H1 (cell line): ENCODE measurements around the gene HOXB5. TPM values are rescaled to one million over a fixed set of nuclear protein-coding genes. Genes with fewer than 3 reads are reported as not detected.
A peak's percentile ranks its signal among the peaks of the same experiment; 100 is the strongest.

ENCODE experiments used
- CTCF ChIA-PET: fragments of 300-600 bp; sonication (Branson Sonifier 250); formaldehyde crosslinking; loops from one replicate; lab custom pipeline; 2021; ENCODE audit not compliant: partially characterized antibody; lab: Charles Lee
- POLR2A ChIA-PET: fragments of 300-600 bp; sonication (Branson Sonifier 250); formaldehyde crosslinking; loops from one replicate; lab custom pipeline; 2021; ENCODE audit warnings: inconsistent platforms; ENCODE audit not compliant: partially characterized antibody; lab: Charles Lee
- DNase-seq, 2 experiments: peaks; one replicate each; pipeline versions ENCODE4 v3.0.0 to v3.0.0-alpha.2; 2010 to 2022; ENCODE audit warnings: low spot score in 2 of 2, low read depth in 1 of 2, mixed read lengths in 1 of 2
- FAIRE-seq: peaks from 2 replicates; lab custom pipeline; 2011; peaks lifted over from hg19 to GRCh38; lab: Jason Lieb, UNC
- H2AFZ ChIP-seq: 2 replicates; pipeline ENCODE4 v1.8.1; 2012; ENCODE audit warnings: low read length, inconsistent platforms
- H2AK5ac ChIP-seq: 2 replicates; pipeline ENCODE4 v1.6.1; 2013; ENCODE audit warnings: low read depth, low read length
- H2BK120ac ChIP-seq: replicated peaks from 2 replicates; pipeline ENCODE3; 2013; ENCODE audit warnings: low read depth, low read length, inconsistent platforms
- H2BK12ac ChIP-seq: 2 replicates; pipeline ENCODE4 v1.6.1; 2013; ENCODE audit warnings: low read depth, low read length
- H2BK15ac ChIP-seq: 2 replicates; pipeline ENCODE4 v1.6.1; 2013; ENCODE audit warnings: low read length
- H2BK20ac ChIP-seq: 2 replicates; pipeline ENCODE4 v1.6.1; 2013; ENCODE audit warnings: low read length
- H2BK5ac ChIP-seq: 2 replicates; pipeline ENCODE4 v1.6.1; 2013; ENCODE audit warnings: low read depth, low read length
- H3K14ac ChIP-seq: 2 replicates; pipeline ENCODE4 v1.6.1; 2013; ENCODE audit warnings: inconsistent platforms; ENCODE audit not compliant: insufficient read length
- H3K18ac ChIP-seq: 2 replicates; pipeline ENCODE4 v1.6.1; 2013; ENCODE audit warnings: low read length; ENCODE audit errors: extremely low read depth
- H3K23ac ChIP-seq: 2 replicates; pipeline ENCODE4 v1.6.1; 2013; ENCODE audit warnings: inconsistent platforms; ENCODE audit not compliant: insufficient read length
- H3K23me2 ChIP-seq: 2 replicates; pipeline ENCODE4 v1.6.1; 2013; ENCODE audit warnings: low read depth, low read length
- H3K27ac ChIP-seq: 2 replicates; pipeline ENCODE4 v1.6.1; 2011; ENCODE audit warnings: low read depth, low read length, inconsistent platforms
- H3K27me3 ChIP-seq, 4 experiments: replicated peaks in 1 of 4; 1 replicate in 1 of 4; 2 replicates in 3 of 4; pipeline versions ENCODE4 v1.6.1 to v1.8.1; 2011 to 2013; ENCODE audit warnings: low read length in 3 of 4, mild to moderate bottlenecking in 3 of 4, inconsistent platforms in 2 of 4, mixed read lengths in 2 of 4, moderate library complexity in 1 of 4; ENCODE audit not compliant: control insufficient read depth in 3 of 4, insufficient read depth in 3 of 4; ENCODE audit errors: extremely low read depth in 1 of 4
- H3K36me3 ChIP-seq, 4 experiments: 2 replicates each; pipeline versions ENCODE4 v1.6.1 to v1.8.1; 2011 to 2013; ENCODE audit warnings: mild to moderate bottlenecking in 4 of 4, low read length in 3 of 4, moderate library complexity in 2 of 4, control low read depth in 1 of 4, inconsistent platforms in 1 of 4; ENCODE audit not compliant: insufficient read depth in 4 of 4, control insufficient read depth in 2 of 4
- H3K4ac ChIP-seq: replicated peaks from 2 replicates; pipeline ENCODE3; 2013; ENCODE audit warnings: low read length, low read depth, mixed read lengths, inconsistent platforms; ENCODE audit not compliant: insufficient read length
- H3K4me1 ChIP-seq, 4 experiments: replicated peaks in 1 of 4; 1 replicate in 1 of 4; 2 replicates in 3 of 4; pipeline versions ENCODE4 v1.6.1 to v1.8.1; 2011 to 2013; ENCODE audit warnings: low read length in 3 of 4, inconsistent platforms in 2 of 4, mixed read lengths in 1 of 4; ENCODE audit not compliant: insufficient read depth in 4 of 4, control insufficient read depth in 3 of 4
- H3K4me2 ChIP-seq, 2 experiments: 2 replicates each; pipeline versions ENCODE4 v1.6.1 to v1.8.1; 2011 to 2013; ENCODE audit warnings: low read depth in 2 of 2, low read length in 2 of 2, control low read depth in 1 of 2, inconsistent platforms in 1 of 2, mild to moderate bottlenecking in 1 of 2; ENCODE audit not compliant: insufficient read depth in 1 of 2
- H3K4me3 ChIP-seq, 4 experiments: fragments of 200-600, 300-600 bp in 1 of 4; sonication (generic), shearing (Covaris generic), sonication (Bioruptor Twin) in 1 of 4; 2 replicates each; pipeline versions ENCODE4 v1.5.1 to v1.8.1; 2011 to 2016; ENCODE audit warnings: low read length in 4 of 4, low read depth in 3 of 4, control low read depth in 2 of 4, inconsistent platforms in 2 of 4, mild to moderate bottlenecking in 2 of 4, mixed read lengths in 1 of 4, moderate library complexity in 1 of 4; ENCODE audit not compliant: insufficient read depth in 2 of 4; ENCODE audit errors: extremely low read depth in 1 of 4
- H3K56ac ChIP-seq: replicated peaks from 2 replicates; pipeline ENCODE3; 2013; ENCODE audit warnings: low read depth, mild to moderate bottlenecking, mixed read lengths, low read length, inconsistent platforms; ENCODE audit not compliant: insufficient read length
- H3K79me1 ChIP-seq: 2 replicates; pipeline ENCODE4 v1.6.1; 2013; ENCODE audit warnings: low read depth, low read length, control low read depth
- H3K79me2 ChIP-seq, 2 experiments: 2 replicates each; pipeline versions ENCODE4 v1.6.1 to v1.8.1; 2012 to 2013; ENCODE audit warnings: low read length in 2 of 2, mild to moderate bottlenecking in 2 of 2, inconsistent platforms in 1 of 2; ENCODE audit not compliant: insufficient read depth in 2 of 2, control insufficient read depth in 1 of 2
- H3K9ac ChIP-seq, 4 experiments: replicated peaks in 1 of 4; 1 replicate in 1 of 4; 2 replicates in 3 of 4; pipeline versions ENCODE4 v1.6.1 to v1.8.1; 2011 to 2013; ENCODE audit warnings: low read depth in 3 of 4, low read length in 3 of 4, control low read depth in 2 of 4, mild to moderate bottlenecking in 2 of 4, moderate library complexity in 2 of 4, inconsistent platforms in 1 of 4; ENCODE audit errors: extremely low read depth in 1 of 4
- H3K9me3 ChIP-seq, 2 experiments: 2 replicates each; pipeline versions ENCODE4 v1.6.1 to v1.8.1; 2012 to 2013; ENCODE audit warnings: mild to moderate bottlenecking in 2 of 2, moderate library complexity in 2 of 2, control low read depth in 1 of 2, inconsistent platforms in 1 of 2, low read depth in 1 of 2, low read length in 1 of 2, mixed read lengths in 1 of 2; ENCODE audit not compliant: insufficient read depth in 2 of 2
- H4K20me1 ChIP-seq, 2 experiments: replicated peaks in 1 of 2; 2 replicates each; pipeline versions ENCODE3 to v1.8.1; 2011 to 2013; ENCODE audit warnings: inconsistent platforms in 2 of 2, low read length in 2 of 2, mild to moderate bottlenecking in 1 of 2; ENCODE audit not compliant: insufficient read depth in 2 of 2, control insufficient read depth in 1 of 2
- H4K5ac ChIP-seq: 2 replicates; pipeline ENCODE4 v1.6.1; 2013; ENCODE audit warnings: low read length, low read depth, mixed read lengths, inconsistent platforms; ENCODE audit not compliant: insufficient read length
- H4K8ac ChIP-seq: 2 replicates; pipeline ENCODE4 v1.8.0; 2013; ENCODE audit warnings: mild to moderate bottlenecking, moderate library complexity, low read length, inconsistent platforms; ENCODE audit not compliant: insufficient read depth; ENCODE audit errors: extremely low read depth
- H4K91ac ChIP-seq: replicated peaks from 2 replicates; pipeline ENCODE3; 2013; ENCODE audit warnings: low read length, mixed read lengths, inconsistent platforms; ENCODE audit not compliant: insufficient read length
- BACH1 ChIP-seq: IDR thresholded peaks from 2 replicates; pipeline ENCODE4 v1.6.1; 2012; ENCODE audit warnings: low read length, improper control_type of control experiment
- BCL11A ChIP-seq, 2 experiments: IDR thresholded peaks; one replicate each; pipeline ENCODE4 v1.6.1; 2011; ENCODE audit warnings: low read depth in 2 of 2, low read length in 2 of 2, mild to moderate bottlenecking in 2 of 2
- CBX5 ChIP-seq: fragments of 300-800, 300-1000 bp; sonication (generic); IDR thresholded peaks from 2 replicates; pipeline ENCODE4 v1.7.1; 2016; ENCODE audit warnings: antibody characterized with exemption, low read length, low read depth
- EZH2 ChIP-seq: fragments of 200-600 bp; sonication (generic); IDR thresholded peaks from 2 replicates; pipeline ENCODE4 v1.7.1; 2012; ENCODE audit warnings: low read depth, mild to moderate bottlenecking, moderate library complexity, low read length, inconsistent platforms; ENCODE audit not compliant: severe bottlenecking
- HDAC2 ChIP-seq, 2 experiments: fragments of 300-600 bp in 1 of 2; sonication (generic) in 1 of 2; IDR thresholded peaks; 2 replicates each; pipeline ENCODE4 v1.6.1; 2011 to 2012; ENCODE audit warnings: low read depth in 2 of 2, low read length in 2 of 2, mild to moderate bottlenecking in 2 of 2, moderate library complexity in 2 of 2, borderline replicate concordance in 1 of 2, inconsistent platforms in 1 of 2
- PHF8 ChIP-seq: fragments of 200-600 bp; sonication (generic); conservative IDR thresholded peaks from 2 replicates; pipeline ENCODE4 v1.7.1; 2012; ENCODE audit warnings: low read depth, mild to moderate bottlenecking, inconsistent platforms, low read length, moderate library complexity
- POLR2AphosphoS5 ChIP-seq: IDR thresholded peaks from 2 replicates; pipeline ENCODE4 v1.6.1; 2011; ENCODE audit warnings: low read depth, low read length
- POU5F1 ChIP-seq: IDR thresholded peaks from 2 replicates; pipeline ENCODE4 v1.6.1; 2011; ENCODE audit warnings: low read depth, mild to moderate bottlenecking, low read length, moderate library complexity
- RAD21 ChIP-seq, 2 experiments: IDR thresholded peaks in 1 of 2; conservative IDR thresholded peaks in 1 of 2; 2 replicates each; pipeline ENCODE4 v1.6.1; 2011; ENCODE audit warnings: low read depth in 2 of 2, low read length in 2 of 2, improper control_type of control experiment in 1 of 2, inconsistent platforms in 1 of 2, mild to moderate bottlenecking in 1 of 2, moderate library complexity in 1 of 2
- RXRA ChIP-seq: IDR thresholded peaks from 2 replicates; pipeline ENCODE4 v1.6.1; 2011; ENCODE audit warnings: low read depth, mild to moderate bottlenecking, low read length, moderate library complexity; ENCODE audit not compliant: insufficient read depth
- SP1 ChIP-seq: IDR thresholded peaks from 2 replicates; pipeline ENCODE4 v1.6.1; 2011; ENCODE audit warnings: low read depth, low read length
- SUZ12 ChIP-seq: fragments of 200-600 bp; sonication (generic); IDR thresholded peaks from 2 replicates; pipeline ENCODE4 v1.6.1; 2012; ENCODE audit warnings: mild to moderate bottlenecking, inconsistent platforms, low read length, moderate library complexity, mixed read lengths
- ZNF274 ChIP-seq: IDR thresholded peaks from 2 replicates; pipeline ENCODE4 v1.7.0; 2012; ENCODE audit warnings: low read length, borderline replicate concordance; ENCODE audit errors: extremely low read depth
- WGBS, 2 experiments: shearing (Covaris generic) in 1 of 2; methylation state at CpG; one replicate each; pipeline versions ENCODE4 v1.1.6 to v1.1.7; 2013 to 2015; ENCODE audit warnings: low lambda C conversion rate in 2 of 2, mixed read lengths in 2 of 2, inconsistent platforms in 1 of 2, low coverage in 1 of 2, missing lambda C conversion rate in 1 of 2; ENCODE audit not compliant: insufficient replicate concordance in 2 of 2, insufficient coverage in 1 of 2, insufficient read length in 1 of 2; ENCODE audit errors: extremely low coverage in 1 of 2, missing lambda C conversion rate in 1 of 2; 5-methylcytosine and 5-hydroxymethylcytosine counted together
- polyA plus RNA-seq, 7 experiments: library from polyadenylated mRNA; depleted of rRNA in 3 of 7; stranded (reverse) in 5 of 7; unstranded in 2 of 7; fragments of >200 nt in 5 of 7; fragments of 200-250 nt in 2 of 7; gene quantifications; 1 replicate in 5 of 7; 2 replicates in 1 of 7; 4 replicates in 1 of 7; pipeline versions ENCODE4 v1.2.1 to v1.2.3, GENCODE V29; 2011 to 2013; ENCODE audit warnings: missing spikeins in 2 of 7, mixed read lengths in 2 of 7
- total RNA-seq: library from RNA; stranded (reverse); fragmentation: NEBNext Ultra II Directional; extraction: Animal tissue kit (Norgen Biotek cat#: 25700); gene quantifications from 2 replicates; pipeline ENCODE4 v1.2.1, GENCODE V29; 2021

HOXB5 gene
- total and polyA plus RNA-seq, 2 of the 8 experiments (the other 6 are each of a cell fraction or from before 2014, with no cell fraction given): not detected

GRCh38 chr17:48563385-48563838 is 30.2 kb downstream of the HOXB5 start:
- Histone ChIP-seq H3K27ac (no peak overlapping the region), H3K27me3 (peaks cover 99 to 100% (median 100%) of the 10 kb centered on the region in 4 experiments), H3K4me2 (no peak overlapping the region; a peak in 1 of 4 replicates), H3K23ac (no peak overlapping the region), H4K20me1 (peaks cover under 1 to 37% of the 10 kb centered on the region in 2 experiments), H3K4ac (no peak overlapping the region), H3K18ac (no peak overlapping the region), H3K4me1 (peaks cover 0 to 8% (median 4%) of the 10 kb centered on the region in 4 experiments; a peak in 5 of 7 replicates), H3K9me3 (no peaks in the 10 kb centered on the region), H2AFZ (no peak overlapping the region), H3K9ac (no peak overlapping the region), H2BK15ac (0 out of 2 replicates have a peak overlapping the region, but pooled peaks have one; percentile 63), H3K79me1 (no peaks in the 10 kb centered on the region), H2BK5ac (no peak overlapping the region), H3K4me3 (no peak overlapping the region), H4K8ac (no peak overlapping the region), H4K5ac (no peak overlapping the region), H4K91ac (no peak overlapping the region), H3K79me2 (no peaks in the 10 kb centered on the region), H3K36me3 (peaks cover 0 to 5% (median 0%) of the 10 kb centered on the region in 4 experiments; a peak in 1 of 8 replicates), H2AK5ac (peak overlapping the region; percentile 2; the same call in 1 of the 2 replicates), H3K14ac (no peak overlapping the region), H3K56ac (no peak overlapping the region), H2BK20ac (no peak overlapping the region), H3K23me2 (peaks cover 4% of the 10 kb centered on the region; the same call in 1 of the 2 replicates), H2BK120ac (no peak overlapping the region), H2BK12ac (peak overlapping the region; percentile 68; the same call in 1 of the 2 replicates)
- WGBS, 2 experiments: 17% methylated on average over 6 of the region's 6 CpGs; no CpG with 5 or more reads in 1 of the 2 experiments
- FAIRE-seq: no peak
- DNase-seq: no peak
- ChIA-PET POLR2A (interaction anchor here (1.8 kb wide), 1 partner anchor 50 kb away, joined by 4 read pairs; no protein-coding TSS in a partner anchor), CTCF (interaction anchor here (0.6 to 3.4 kb wide), 17 partner anchors 9 to 188 kb away, joined by 3 to 14 read pairs (median 3); partner anchors contain the start of genes HOXB5 and HOXB8)
- TF ChIP-seq POU5F1: no peak
- peak; percentile 98 for TF ChIP-seq SUZ12
- TF ChIP-seq RXRA: no peak
- peak; percentile 90 for TF ChIP-seq EZH2
- no peak for TF ChIP-seq ZNF274
- TF ChIP-seq SP1: no peak
- no peak for TF ChIP-seq RAD21 (IDR thresholded peaks at IDR 0.05 in 1 of 2, conservative IDR thresholded peaks at IDR 0.05 in 1 of 2; ENCODE audit: low read depth in 2 of 2, low read length in 2 of 2)
- no peak for TF ChIP-seq CBX5
- TF ChIP-seq HDAC2 (IDR thresholded peaks at IDR 0.05; ENCODE audit: borderline replicate concordance in 1 of 2, low read depth in 2 of 2, low read length in 2 of 2): no peak
- TF ChIP-seq PHF8: no peak
- no peak for TF ChIP-seq BCL11A (IDR thresholded peaks at IDR 0.05; ENCODE audit: low read depth in 2 of 2, low read length in 2 of 2)
- no peak for TF ChIP-seq POLR2AphosphoS5
- no peak for TF ChIP-seq BACH1
